Aorta (tissue), 5 donors: Measurements from ENCODE around the gene TRAPPC5. TPM values are rescaled to one million over a fixed set of nuclear protein-coding genes. Genes with fewer than 3 reads are reported as not detected.
A peak's percentile ranks its signal among the peaks of the same experiment; 100 is the strongest.

Experiments
- ATAC-seq: fragments of 200-7000 bp; cut with Tn5 transposase; one replicate; pipeline ENCODE4 v1.9.1; 2022; ENCODE audit warnings: moderate library complexity; ENCODE audit not compliant: low FRiP score
- DNase-seq, 2 donors: peaks; one replicate each; pipeline ENCODE4 v3.0.0-alpha.2; 2020
- H3K27ac ChIP-seq, 2 donors: one replicate each; pipeline ENCODE4 v1.5.1; 2013; ENCODE audit warnings: low read length in 2 of 2, mild to moderate bottlenecking in 2 of 2, moderate library complexity in 2 of 2, control low read depth in 1 of 2, inconsistent platforms in 1 of 2, low read depth in 1 of 2
- H3K27me3 ChIP-seq, 2 donors: one replicate each; pipeline ENCODE4 v1.6.1; 2013; ENCODE audit warnings: control low read depth in 1 of 2, low read length in 1 of 2, mild to moderate bottlenecking in 1 of 2, moderate library complexity in 1 of 2; ENCODE audit not compliant: insufficient read depth in 2 of 2, control insufficient read depth in 1 of 2
- H3K36me3 ChIP-seq, 2 donors: one replicate each; pipeline ENCODE4 v1.6.1; 2013; ENCODE audit warnings: control low read depth in 1 of 2, low read length in 1 of 2, mild to moderate bottlenecking in 1 of 2; ENCODE audit not compliant: insufficient read depth in 2 of 2, control insufficient read depth in 1 of 2
- H3K4me1 ChIP-seq, 2 donors: one replicate each; pipeline ENCODE4 v1.6.1; 2013; ENCODE audit warnings: low read length in 2 of 2, control low read depth in 1 of 2, mild to moderate bottlenecking in 1 of 2, moderate library complexity in 1 of 2; ENCODE audit not compliant: insufficient read depth in 2 of 2, control insufficient read depth in 1 of 2
- H3K4me3 ChIP-seq, 2 donors: one replicate each; pipeline ENCODE4 v1.5.1; 2013; ENCODE audit warnings: low read length in 2 of 2, control low read depth in 1 of 2, mild to moderate bottlenecking in 1 of 2
- H3K9me3 ChIP-seq: one replicate; pipeline ENCODE4 v1.6.1; 2013; ENCODE audit warnings: mild to moderate bottlenecking, low read length; ENCODE audit not compliant: control insufficient read depth
- WGBS, 2 donors: extraction: QIAGEN DNeasy Blood & Tissue Kit; methylation state at CpG; one replicate each; pipeline ENCODE4 v1.1.7; 2013; 5-methylcytosine and 5-hydroxymethylcytosine counted together
- intact Hi-C, 2 donors: fragments of 100-400 bp; cut with DNase I; formaldehyde crosslinking; loops; one replicate each; pipeline versions ENCODE4 v1.14.2 to v1.15.0; 2022
- polyA plus RNA-seq, 2 donors: library from polyadenylated mRNA; stranded (reverse); fragments of 200-250 nt; gene quantifications; one replicate each; pipeline ENCODE4 v1.2.3, GENCODE V29; 2013
- total RNA-seq, 2 donors: library from RNA; stranded (reverse); fragmentation: NEBNext Ultra II Directional; extraction: Animal tissue kit (Norgen Biotek cat#: 25700); gene quantifications; one replicate each; pipeline ENCODE4 v1.2.1, GENCODE V29; 2021
- donor health status: healthy with polysubstance abuse.
- donor health status: Bipolar disorder and iron deficiency.
- donor health status: DM: no; HTN: no; CAD: no.
- donor health status: DM: no; HTN: no; CAD: no.
- donor health status: DM: yes; HTN: yes; CAD: no.

The TRAPPC5 gene
- total and polyA plus RNA-seq, 4 donors = 26.8 to 79.6 (median 57.1) TPM

DNA sequence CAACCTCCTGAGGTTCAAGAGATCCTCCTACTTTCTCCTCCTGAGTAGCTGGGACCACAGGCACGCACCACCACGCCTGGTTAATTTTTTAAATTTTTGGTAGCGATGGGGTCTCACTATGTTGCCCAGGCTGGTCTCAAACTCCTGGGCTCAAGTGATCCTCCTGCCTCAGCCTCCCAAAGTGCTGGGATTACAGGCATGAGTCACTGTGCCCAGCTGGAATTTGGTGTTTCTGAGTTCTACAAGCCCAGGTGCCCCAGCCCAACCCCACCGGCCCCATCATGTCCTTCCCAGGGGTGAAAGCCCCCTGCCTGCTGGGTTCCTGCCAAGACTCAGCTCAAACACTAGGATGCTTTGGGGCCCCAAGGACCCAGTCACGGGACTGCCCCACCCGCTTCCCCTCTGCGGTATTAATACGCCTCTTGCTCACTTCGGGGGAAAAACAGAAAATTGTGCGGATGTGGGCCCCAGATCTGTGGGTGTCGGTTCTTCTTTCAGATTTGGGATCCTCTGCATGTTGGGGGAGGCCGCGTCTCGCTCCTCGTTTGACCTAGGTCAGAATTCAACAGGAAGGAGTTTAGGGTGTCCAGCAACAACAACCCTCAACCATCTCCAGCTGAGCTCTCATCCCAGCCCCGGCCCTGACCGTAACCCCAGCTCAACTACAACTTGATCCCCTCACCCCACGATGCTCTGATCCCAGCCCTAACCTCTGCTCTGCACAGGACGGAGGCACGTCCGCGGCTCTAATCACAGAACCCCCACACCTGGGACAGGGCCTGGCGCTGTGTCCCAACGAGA lies 25.0 kb downstream of the TRAPPC5 start:
- Histone ChIP-seq H3K4me1 (no peaks in the 10 kb centered on the region), H3K9me3 (no peaks in the 10 kb centered on the region), H3K27me3 (no peaks in the 10 kb centered on the region), H3K4me3 (no peak overlapping the region), H3K27ac (no peak overlapping the region), H3K36me3 (no peaks in the 10 kb centered on the region)
- intact Hi-C loops = no loop called here
- DNase-seq (peak in 1 of 2 donors; percentile 81), ATAC-seq (no peak)
- 65 to 69% methylated on average over 24 of the region's 24 CpGs for WGBS, 2 donors

DNA sequence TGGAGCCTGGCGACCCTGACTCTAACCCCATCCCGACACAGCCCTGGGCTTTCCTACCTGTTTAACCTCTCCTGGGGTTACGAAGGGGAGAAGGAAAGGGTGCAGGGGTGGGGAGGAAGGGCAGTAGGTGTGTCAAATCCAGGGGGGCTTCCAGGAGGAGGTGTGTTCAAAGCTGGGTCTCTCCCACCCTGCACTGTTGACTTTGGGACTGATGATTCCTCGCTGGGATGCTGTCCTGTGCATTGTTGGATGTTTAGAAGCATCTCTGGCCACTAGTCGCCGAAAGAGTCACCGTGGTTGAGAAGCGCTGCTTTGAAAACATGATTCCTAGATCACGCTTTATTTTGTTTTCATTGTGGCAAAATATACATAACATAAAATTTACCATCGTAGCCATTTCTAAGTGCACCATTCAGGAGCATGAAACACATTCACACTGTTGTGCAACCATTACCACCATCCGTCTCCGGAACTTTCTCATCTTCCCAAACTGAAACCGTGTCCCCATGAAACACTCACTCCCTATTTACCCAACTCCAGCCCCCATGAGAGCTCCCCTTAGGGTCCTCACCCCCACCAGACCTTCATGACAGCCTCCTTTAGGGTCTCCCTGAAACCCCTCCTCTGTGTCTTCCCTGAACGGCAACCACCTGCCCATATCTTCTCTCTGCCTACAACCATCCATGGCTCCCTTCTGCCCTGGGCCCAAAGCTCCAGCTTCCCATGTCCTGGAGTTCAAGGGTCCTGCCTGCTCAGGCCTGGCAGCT lies 25.7 kb downstream of the TRAPPC5 start:
- DNase-seq (no peak), ATAC-seq (no peak)
- 72 to 76% methylated on average over 14 of the region's 14 CpGs for whole genome bisulfite sequencing, 2 donors
- H3K4me1 ChIP-seq = no peaks in the 10 kb centered on the region
- H3K36me3 ChIP-seq = no peaks in the 10 kb centered on the region
- intact Hi-C loops = no loop called here
- H3K9me3 ChIP-seq = no peaks in the 10 kb centered on the region
- H3K4me3 ChIP-seq = no peak overlapping the region
- H3K27me3 ChIP-seq = no peaks in the 10 kb centered on the region
- no peak overlapping the region for H3K27ac ChIP-seq

DNA sequence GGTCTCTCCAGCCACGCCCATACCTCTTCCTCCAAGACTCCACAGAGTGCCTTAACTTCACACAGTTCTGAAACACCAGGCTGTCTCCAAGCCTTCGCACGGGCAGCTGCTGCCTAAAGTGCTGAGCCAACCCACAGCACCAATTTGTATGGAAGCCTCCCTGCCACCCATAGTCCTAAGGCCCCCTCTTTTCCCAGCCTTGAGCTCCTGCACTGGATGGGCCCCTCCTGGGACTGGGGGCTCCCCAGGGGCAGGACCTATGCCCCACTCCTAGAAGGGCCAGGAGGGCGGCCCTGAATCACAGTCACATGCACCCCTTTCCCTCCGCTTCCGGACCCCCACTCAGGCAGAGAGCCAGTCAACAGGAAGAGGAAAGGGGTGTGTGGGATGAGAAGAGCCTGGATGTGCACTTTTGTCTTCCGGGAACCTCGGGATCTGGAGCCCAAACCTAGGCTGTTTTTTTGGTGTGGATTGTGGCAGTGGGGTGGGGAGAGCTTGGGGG lies 26.4 kb downstream of the TRAPPC5 start:
- intact Hi-C loops = no loop called here
- Histone ChIP-seq H3K9me3 (no peaks in the 10 kb centered on the region), H3K27ac (no peak overlapping the region), H3K4me3 (no peak overlapping the region), H3K4me1 (no peaks in the 10 kb centered on the region), H3K36me3 (no peaks in the 10 kb centered on the region), H3K27me3 (no peaks in the 10 kb centered on the region)
- 51 to 64% methylated on average over 8 of the region's 8 CpGs for WGBS, 2 donors
- ATAC-seq (no peak), DNase-seq (no peak)

DNA sequence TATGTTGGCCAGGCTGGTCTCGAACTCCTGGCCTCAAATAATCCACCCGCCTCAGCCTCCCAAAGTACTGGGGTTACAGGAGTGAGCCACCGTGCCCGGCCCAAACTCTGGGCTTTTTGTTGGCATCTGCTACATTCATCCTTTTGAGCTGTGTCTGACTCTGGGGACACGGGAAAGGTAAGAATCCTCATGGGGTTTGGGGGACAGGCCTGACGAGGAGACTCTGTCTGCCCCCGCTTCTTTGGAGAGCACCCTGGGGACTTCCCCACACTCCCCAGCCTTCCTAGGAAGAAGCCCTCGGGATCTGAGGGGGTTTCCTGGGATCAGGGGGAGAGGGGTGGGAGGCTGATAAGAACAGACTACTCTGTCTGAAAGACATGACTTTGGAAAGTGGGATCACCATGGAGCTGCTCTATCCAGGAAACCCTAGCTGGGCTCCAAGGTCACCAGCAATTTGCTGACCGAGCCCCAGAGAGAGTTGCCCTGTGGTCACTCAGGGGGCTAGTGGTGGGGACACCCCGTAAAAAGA lies 29.4 kb downstream of the TRAPPC5 start:
- DNase-seq (no peak), ATAC-seq (no peak)
- H3K4me3 ChIP-seq = no peak overlapping the region
- 71 to 72% methylated on average over 10 of the region's 10 CpGs for WGBS, 2 donors
- intact Hi-C loops = no loop called here
- no peak overlapping the region for H3K27ac ChIP-seq
- H3K4me1 ChIP-seq = no peaks in the 10 kb centered on the region
- H3K27me3 ChIP-seq = no peaks in the 10 kb centered on the region
- no peaks in the 10 kb centered on the region for H3K36me3 ChIP-seq
- no peaks in the 10 kb centered on the region for H3K9me3 ChIP-seq

DNA sequence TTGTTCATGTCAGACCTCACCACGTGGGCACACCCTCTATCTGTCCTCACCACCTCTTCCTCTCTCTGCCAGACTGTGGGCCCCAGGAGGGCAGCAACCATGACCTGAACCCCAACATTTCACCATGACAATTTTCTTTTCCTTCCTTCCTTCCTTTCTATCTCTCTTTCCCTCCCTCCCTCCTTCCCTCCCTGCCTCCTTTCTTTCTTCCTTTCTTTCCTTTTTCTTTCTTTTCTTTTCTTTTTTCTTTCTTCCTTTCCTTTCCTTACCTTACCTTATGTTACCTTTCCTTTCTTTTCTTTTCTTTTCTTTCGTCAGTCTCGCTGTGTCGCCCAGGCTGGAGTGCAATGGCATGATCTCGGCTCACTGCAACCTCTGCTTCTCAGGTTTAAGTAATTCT lies 30.0 kb downstream of the TRAPPC5 start:
- H3K36me3 ChIP-seq = no peaks in the 10 kb centered on the region
- intact Hi-C loops = no loop called here
- ATAC-seq = no peak
- 77% methylated on average over 5 of the region's 5 CpGs for WGBS, 2 donors
- H3K4me1 ChIP-seq = no peaks in the 10 kb centered on the region
- no peak overlapping the region for H3K27ac ChIP-seq
- no peaks in the 10 kb centered on the region for H3K9me3 ChIP-seq
- no peak for DNase-seq
- no peak overlapping the region for H3K4me3 ChIP-seq
- H3K27me3 ChIP-seq = no peaks in the 10 kb centered on the region

DNA sequence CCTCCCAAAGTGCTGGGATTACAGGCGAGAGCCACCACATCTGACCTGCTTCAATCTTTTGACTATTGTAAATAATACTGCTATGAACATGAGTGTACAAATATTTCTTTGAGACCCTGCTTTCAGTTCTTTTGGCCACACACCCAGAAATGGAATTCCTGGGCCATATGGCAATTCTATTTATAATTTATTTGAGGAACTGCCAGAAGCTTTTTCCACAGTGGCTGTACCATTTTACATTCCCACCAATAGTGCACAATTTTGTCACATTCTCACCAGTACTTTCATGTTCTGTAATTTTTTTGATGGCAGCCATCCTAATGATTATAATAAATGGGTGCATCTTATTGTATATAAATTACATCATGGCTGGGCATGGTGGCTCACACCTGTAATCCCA lies 35.0 kb downstream of the TRAPPC5 start:
- intact Hi-C loops = no loop called here
- Histone ChIP-seq H3K36me3 (no peaks in the 10 kb centered on the region), H3K4me3 (no peak overlapping the region), H3K4me1 (no peaks in the 10 kb centered on the region), H3K9me3 (peaks cover 3% of the 10 kb centered on the region), H3K27ac (no peak overlapping the region), H3K27me3 (no peaks in the 10 kb centered on the region)
- DNase-seq (no peak), ATAC-seq (no peak)
- 35 to 47% methylated on average over 1 of the region's 1 CpG for WGBS, 2 donors

DNA sequence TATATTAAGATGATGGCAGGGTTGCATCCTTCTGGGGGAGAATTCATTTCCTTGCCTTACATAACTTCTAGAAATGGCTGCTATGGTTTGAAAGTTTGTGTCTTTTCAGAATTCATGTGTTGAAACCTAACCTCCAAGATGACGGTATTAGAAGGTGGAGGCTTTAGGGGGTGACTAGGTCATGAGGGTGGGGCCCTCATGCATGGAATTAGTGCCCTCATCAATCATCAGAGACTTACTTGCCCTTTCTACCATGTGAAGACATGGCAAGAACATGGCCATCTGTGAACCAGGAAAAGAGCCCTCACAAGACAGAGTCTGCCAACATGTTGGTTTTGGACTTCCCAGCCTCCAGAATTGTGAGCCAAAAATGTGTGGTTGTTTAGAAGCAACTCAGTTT lies 36.1 kb downstream of the TRAPPC5 start:
- WGBS, 2 donors = 81 to 87% methylated on average over 1 of the region's 1 CpG
- Histone ChIP-seq H3K4me3 (no peak overlapping the region), H3K4me1 (no peaks in the 10 kb centered on the region), H3K27me3 (no peaks in the 10 kb centered on the region), H3K9me3 (peaks cover 3% of the 10 kb centered on the region), H3K27ac (no peak overlapping the region), H3K36me3 (no peaks in the 10 kb centered on the region)
- intact Hi-C loops = no loop called here
- DNase-seq (no peak), ATAC-seq (no peak)

DNA sequence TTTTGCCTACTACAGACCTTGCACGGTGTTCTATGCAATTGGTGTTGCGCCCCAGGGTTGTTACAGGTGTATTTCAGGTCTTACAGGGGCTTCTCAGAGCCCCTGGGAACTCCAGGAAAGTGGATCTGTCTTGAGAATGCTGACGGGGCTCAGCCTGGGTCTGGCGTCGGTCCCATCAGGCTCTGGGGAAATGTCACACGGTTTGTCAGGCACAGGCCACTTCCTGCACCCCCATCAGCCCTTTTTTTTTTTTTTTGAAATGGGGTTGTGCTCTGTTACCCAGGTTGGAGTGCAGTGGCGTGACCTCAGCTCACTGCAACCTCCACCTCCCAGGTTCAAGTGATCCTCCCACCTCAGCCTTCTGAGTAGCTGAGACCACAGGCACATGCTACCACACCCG lies 38.0 kb downstream of the TRAPPC5 start:
- H3K27ac ChIP-seq = no peak overlapping the region
- WGBS, 2 donors = 42 to 54% methylated on average over 8 of the region's 8 CpGs
- no peaks in the 10 kb centered on the region for H3K36me3 ChIP-seq
- no peak for DNase-seq
- intact Hi-C loops = no loop called here
- H3K4me3 ChIP-seq = no peak overlapping the region
- no peaks in the 10 kb centered on the region for H3K4me1 ChIP-seq
- ATAC-seq = no peak
- peaks cover 3% of the 10 kb centered on the region for H3K9me3 ChIP-seq
- H3K27me3 ChIP-seq = no peaks in the 10 kb centered on the region
